Glutamatergic neuron (in vitro differentiated cells): ENCODE measurements around the gene SNAP23. TPM values are rescaled to one million over a fixed set of nuclear protein-coding genes. Genes with fewer than 3 reads are reported as not detected.

Experiments
- DNase-seq: peaks from one replicate; pipeline ENCODE4 v3.0.0; 2022
- H3K27ac Mint-ChIP-seq: one replicate; pipeline ENCODE4 v1.8.0; 2020; ENCODE audit warnings: mild to moderate bottlenecking, mixed read lengths, inconsistent platforms; ENCODE audit not compliant: unreplicated experiment
- H3K27me3 Mint-ChIP-seq: one replicate; pipeline ENCODE4 v1.8.0; 2020; ENCODE audit warnings: mild to moderate bottlenecking, moderate library complexity, mixed read lengths, inconsistent platforms; ENCODE audit not compliant: unreplicated experiment
- H3K36me3 Mint-ChIP-seq: one replicate; pipeline ENCODE4 v1.8.0; 2020; ENCODE audit warnings: mild to moderate bottlenecking, mixed read lengths, inconsistent platforms; ENCODE audit not compliant: unreplicated experiment
- H3K4me1 Mint-ChIP-seq: one replicate; pipeline ENCODE4 v1.8.0; 2020; ENCODE audit warnings: mild to moderate bottlenecking, low read depth, mixed read lengths, inconsistent platforms; ENCODE audit not compliant: unreplicated experiment
- H3K4me3 Mint-ChIP-seq: one replicate; pipeline ENCODE4 v1.8.0; 2020; ENCODE audit warnings: mild to moderate bottlenecking, mixed read lengths, inconsistent platforms; ENCODE audit not compliant: unreplicated experiment
- H3K9me3 Mint-ChIP-seq: one replicate; pipeline ENCODE4 v1.8.0; 2020; ENCODE audit warnings: mild to moderate bottlenecking, moderate library complexity, mixed read lengths, inconsistent platforms; ENCODE audit not compliant: unreplicated experiment
- long read RNA-seq: library from polyadenylated mRNA; unstranded; transcript quantifications from one replicate; pipeline ENCODE4 v2.0.0, GENCODE V29; 2020; ENCODE audit not compliant: unreplicated experiment
- total RNA-seq: library from RNA; stranded (reverse); fragmentation: NEBNext Ultra II Directional; extraction: Animal tissue kit (Norgen Biotek cat#: 25700); gene quantifications from one replicate; pipeline ENCODE4 v1.2.1, GENCODE V29; 2021; ENCODE audit not compliant: unreplicated experiment
- TF ChIP-seq, protein P1 (sequence below): fragments of 200-600 bp; sonication (generic); IDR thresholded peaks from one replicate; pipeline ENCODE4 v1.5.0; 2021; ENCODE audit not compliant: partially characterized antibody, unreplicated experiment

SNAP23 gene
- 15.2 TPM for total RNA-seq
- long read RNA-seq, partial matches to known transcripts = 0 of 11 reads
- long read RNA-seq, other reads (novel, unspliced or antisense) = 9 of 11 reads

DNA sequence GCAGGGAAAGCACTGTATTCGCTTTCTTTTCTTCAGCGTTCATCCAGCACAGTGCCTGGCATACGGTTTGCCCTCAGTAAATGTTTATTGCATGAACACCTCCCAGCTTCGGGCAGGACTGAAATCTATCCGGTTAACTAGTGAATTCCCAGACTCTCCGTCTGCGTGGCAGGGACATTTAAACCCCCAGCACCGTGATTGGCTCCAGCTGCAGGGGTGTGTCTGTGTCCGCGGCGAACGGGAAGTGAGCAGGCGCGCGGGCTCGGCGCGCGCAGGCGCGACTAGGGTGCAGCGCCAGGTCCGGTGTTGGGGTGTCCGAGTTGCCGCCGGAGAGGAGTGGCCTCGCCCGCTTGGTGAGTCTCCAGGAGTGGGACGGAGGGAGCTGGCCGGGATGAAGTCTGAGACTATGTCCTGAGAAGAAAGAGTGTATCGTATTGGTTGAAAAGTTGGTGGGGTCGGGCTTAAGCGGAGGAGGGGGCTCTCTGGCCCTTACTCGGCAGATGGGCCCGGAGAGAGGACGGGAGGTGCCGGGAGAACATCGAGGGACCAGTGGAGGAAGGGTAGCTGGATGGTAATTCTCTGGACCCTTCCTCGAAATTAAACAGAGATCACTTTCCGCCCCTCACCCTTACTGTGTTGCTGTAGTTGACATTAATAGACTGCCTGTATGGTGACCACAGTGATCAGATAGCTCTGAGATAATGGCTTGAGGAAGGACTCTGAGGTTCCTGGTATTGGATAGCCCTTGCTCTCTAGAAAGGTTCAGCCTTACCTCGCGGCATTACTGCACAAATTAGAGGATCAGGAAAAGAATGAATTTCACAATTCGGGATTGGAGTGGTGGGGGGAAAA is at the start of gene SNAP23:
SNAP23 (plus strand) TSS at position 274 of the 852 bp plus-strand sequence. CDS start 16,213 bp downstream, outside the sequence.
- H3K9me3 Mint-ChIP-seq = peaks cover 14% of the 10 kb centered on the region
- peaks cover 13% of the 10 kb centered on the region for H3K4me1 Mint-ChIP-seq
- H3K27ac Mint-ChIP-seq = peak within 1 kb of the TSS; percentile 86
- TF ChIP-seq, protein P1, sequence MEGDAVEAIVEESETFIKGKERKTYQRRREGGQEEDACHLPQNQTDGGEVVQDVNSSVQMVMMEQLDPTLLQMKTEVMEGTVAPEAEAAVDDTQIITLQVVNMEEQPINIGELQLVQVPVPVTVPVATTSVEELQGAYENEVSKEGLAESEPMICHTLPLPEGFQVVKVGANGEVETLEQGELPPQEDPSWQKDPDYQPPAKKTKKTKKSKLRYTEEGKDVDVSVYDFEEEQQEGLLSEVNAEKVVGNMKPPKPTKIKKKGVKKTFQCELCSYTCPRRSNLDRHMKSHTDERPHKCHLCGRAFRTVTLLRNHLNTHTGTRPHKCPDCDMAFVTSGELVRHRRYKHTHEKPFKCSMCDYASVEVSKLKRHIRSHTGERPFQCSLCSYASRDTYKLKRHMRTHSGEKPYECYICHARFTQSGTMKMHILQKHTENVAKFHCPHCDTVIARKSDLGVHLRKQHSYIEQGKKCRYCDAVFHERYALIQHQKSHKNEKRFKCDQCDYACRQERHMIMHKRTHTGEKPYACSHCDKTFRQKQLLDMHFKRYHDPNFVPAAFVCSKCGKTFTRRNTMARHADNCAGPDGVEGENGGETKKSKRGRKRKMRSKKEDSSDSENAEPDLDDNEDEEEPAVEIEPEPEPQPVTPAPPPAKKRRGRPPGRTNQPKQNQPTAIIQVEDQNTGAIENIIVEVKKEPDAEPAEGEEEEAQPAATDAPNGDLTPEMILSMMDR = no peak
- H3K4me3 Mint-ChIP-seq = peak within 1 kb of the TSS; percentile 100
- H3K36me3 Mint-ChIP-seq = no peaks in the 10 kb centered on the region
- H3K27me3 Mint-ChIP-seq = peaks cover 11% of the 10 kb centered on the region
- peak; percentile 90 for DNase-seq

DNA sequence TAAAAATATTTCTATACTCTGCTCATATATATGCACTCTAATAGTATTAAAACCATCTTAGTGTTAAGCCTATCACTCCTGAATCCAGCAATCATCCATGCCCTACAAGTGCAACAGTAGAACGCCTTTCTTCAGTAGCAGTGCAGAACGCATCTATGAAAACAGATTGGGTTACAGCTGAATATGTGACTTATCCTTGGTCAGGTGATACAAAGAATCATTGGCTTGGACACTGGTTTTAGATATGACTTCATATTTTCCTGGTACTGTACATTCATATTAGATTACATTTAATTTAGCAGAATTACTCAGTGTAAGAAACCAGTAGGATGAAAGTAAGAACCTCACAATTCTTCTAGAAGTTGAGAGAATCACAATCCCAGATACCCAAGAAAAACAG is 47.8 kb upstream of the SNAP23 start:
- no peak overlapping the region for H3K4me3 Mint-ChIP-seq
- H3K9me3 Mint-ChIP-seq = no peaks in the 10 kb centered on the region
- no peak overlapping the region for H3K27ac Mint-ChIP-seq
- TF ChIP-seq, protein P1 = no peak
- no peak for DNase-seq
- H3K4me1 Mint-ChIP-seq = no peaks in the 10 kb centered on the region
- H3K27me3 Mint-ChIP-seq = peaks cover 2% of the 10 kb centered on the region
- H3K36me3 Mint-ChIP-seq = peaks cover 8% of the 10 kb centered on the region

DNA sequence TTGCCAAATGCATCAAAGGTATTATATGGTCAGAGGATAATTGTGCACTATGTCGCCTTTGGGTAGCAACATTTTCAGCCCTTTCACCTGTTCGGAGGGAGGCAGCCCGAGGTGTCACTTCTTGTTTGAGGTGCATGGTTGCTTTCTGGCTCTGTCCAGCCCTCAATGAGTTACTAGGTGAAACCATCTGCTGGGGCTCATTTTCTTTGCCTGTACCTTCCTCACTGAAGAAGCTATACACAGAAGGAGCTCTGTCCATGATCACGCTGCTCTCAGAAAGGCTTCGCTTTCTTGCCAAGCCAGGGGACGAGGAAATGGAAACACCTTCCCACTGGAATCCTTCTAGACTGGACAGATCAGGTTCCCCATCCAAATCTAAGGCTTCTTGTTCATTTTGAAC is 47.2 kb upstream of the SNAP23 start:
- Mint-ChIP-seq H3K27me3 (peaks cover 2% of the 10 kb centered on the region), H3K36me3 (peaks cover 8% of the 10 kb centered on the region), H3K27ac (no peak overlapping the region), H3K4me1 (no peaks in the 10 kb centered on the region), H3K9me3 (no peaks in the 10 kb centered on the region), H3K4me3 (no peak overlapping the region)
- DNase-seq = no peak
- TF ChIP-seq, protein P1 = no peak

DNA sequence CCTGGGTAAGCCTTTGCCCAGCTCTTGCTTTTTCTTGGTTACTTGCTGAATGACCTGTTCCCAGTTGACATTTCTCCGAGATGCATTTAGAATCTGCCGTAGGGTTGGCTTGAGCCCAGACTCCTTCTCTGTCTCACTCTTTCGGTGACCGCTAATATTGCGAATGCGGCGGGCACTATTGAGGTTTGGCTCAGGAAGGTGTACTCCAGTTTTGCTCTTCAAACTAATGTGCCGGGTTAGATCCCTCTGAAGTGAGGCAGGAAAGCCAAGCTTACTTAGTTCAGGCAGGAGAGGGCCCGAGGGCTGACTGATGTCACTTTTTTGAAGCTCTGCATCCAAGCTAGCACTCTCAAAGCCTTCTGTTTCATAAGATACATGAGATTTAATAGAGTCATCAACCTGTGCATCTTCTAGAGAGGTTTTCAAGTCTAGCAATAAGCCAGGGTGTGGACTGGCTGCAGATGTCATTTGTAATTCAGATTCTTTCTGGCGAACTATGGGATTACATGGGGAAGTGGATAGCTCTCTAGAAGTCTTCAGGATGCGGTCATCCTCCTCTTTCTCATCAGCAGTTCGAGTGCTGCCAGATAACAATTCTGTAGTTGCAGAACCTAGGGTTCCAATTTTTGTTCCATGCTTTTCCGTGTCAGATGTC is 45.5 kb upstream of the SNAP23 start:
- TF ChIP-seq, protein P1 = no peak
- no peak overlapping the region for H3K27ac Mint-ChIP-seq
- peaks cover 8% of the 10 kb centered on the region for H3K36me3 Mint-ChIP-seq
- no peak for DNase-seq
- H3K4me3 Mint-ChIP-seq = no peak overlapping the region
- H3K4me1 Mint-ChIP-seq = no peaks in the 10 kb centered on the region
- H3K27me3 Mint-ChIP-seq = peaks cover 2% of the 10 kb centered on the region
- H3K9me3 Mint-ChIP-seq = no peaks in the 10 kb centered on the region

DNA sequence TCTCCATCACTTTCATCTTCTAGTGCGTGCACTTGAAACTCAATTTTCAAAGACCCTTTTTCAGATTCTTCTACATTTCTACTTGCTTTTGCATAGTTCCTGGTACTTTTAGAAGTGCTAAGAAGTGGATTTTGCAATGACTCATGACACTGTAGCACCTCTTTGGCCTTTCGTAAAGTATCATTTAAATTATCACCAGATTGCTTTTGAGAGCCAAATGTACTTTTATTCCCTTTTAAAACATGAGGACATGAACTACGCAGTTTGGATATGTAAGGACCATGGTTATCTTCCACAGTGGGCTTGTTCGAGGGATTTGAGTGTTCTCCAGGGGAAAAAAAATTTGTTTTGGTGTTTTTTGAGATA is 45.0 kb upstream of the SNAP23 start:
- no peak for DNase-seq
- TF ChIP-seq, protein P1 = no peak
- Mint-ChIP-seq H3K9me3 (no peaks in the 10 kb centered on the region), H3K27ac (no peak overlapping the region), H3K4me1 (no peaks in the 10 kb centered on the region), H3K4me3 (no peak overlapping the region), H3K27me3 (peaks cover 2% of the 10 kb centered on the region), H3K36me3 (peaks cover 8% of the 10 kb centered on the region)
